Uterus (tissue), 4 donors: ENCODE results near the gene CELF4. TPM values are rescaled to one million over a fixed set of nuclear protein-coding genes. Genes with fewer than 3 reads are reported as not detected.

Source experiments
- DNase-seq, 2 donors: peaks; one replicate each; pipeline ENCODE4 v3.0.0-alpha.2; 2019 to 2020
- H3K27ac ChIP-seq, 2 donors: fragments of 200-600 bp; sonication (generic); 1 replicate in 1 of 2; 2 replicates in 1 of 2; pipeline ENCODE4 v1.5.1; 2016 to 2018
- H3K27me3 ChIP-seq, 2 donors: fragments of 200-600 bp; sonication (generic); one replicate each; pipeline ENCODE4 v1.5.1; 2018 to 2019; ENCODE audit warnings: control low read depth in 1 of 2
- H3K36me3 ChIP-seq, 2 donors: fragments of 200-600 bp; sonication (generic); one replicate each; pipeline ENCODE4 v1.5.1; 2019; ENCODE audit warnings: control low read depth in 1 of 2
- H3K4me1 ChIP-seq, 2 donors: fragments of 200-600 bp; sonication (generic); one replicate each; pipeline ENCODE4 v1.5.1; 2018 to 2019; ENCODE audit warnings: control low read depth in 1 of 2
- H3K4me3 ChIP-seq, 2 donors: fragments of 200-600 bp; sonication (generic); 1 replicate in 1 of 2; 2 replicates in 1 of 2; pipeline ENCODE4 v1.5.1; 2018 to 2019; ENCODE audit warnings: mild to moderate bottlenecking in 1 of 2
- H3K9me3 ChIP-seq, 2 donors: fragments of 200-600 bp; sonication (generic); one replicate each; pipeline ENCODE4 v1.5.1; 2019; ENCODE audit warnings: control low read depth in 1 of 2
- POLR2A ChIP-seq, 2 donors: fragments of 450-650 bp; IDR thresholded peaks; one replicate each; pipeline ENCODE4 v1.6.1; 2016; ENCODE audit warnings: antibody characterized with exemption in 2 of 2, mild to moderate bottlenecking in 1 of 2, moderate library complexity in 1 of 2
- intact Hi-C: fragments of 100-400 bp; cut with DNase I; formaldehyde crosslinking; loops from one replicate; pipeline ENCODE4 v1.15.1; 2023; ENCODE audit warnings: low total_unique reads
- total RNA-seq, 4 donors: library from RNA; depleted of rRNA in 3 of 4; stranded (reverse); fragments of >200 nt in 3 of 4; gene quantifications; one replicate each; pipeline versions ENCODE4 v1.1.0 to v1.2.4, GENCODE V29; 2014 to 2023
- TF ChIP-seq, protein P1 (sequence below), 4 experiments: fragments of 200-600 bp in 2 of 4; fragments of 450-650 bp in 2 of 4; sonication (generic) in 2 of 4; IDR thresholded peaks; one replicate each; pipeline ENCODE4 v1.5.1; 2016 to 2019; ENCODE audit warnings: antibody characterized with exemption in 4 of 4, mild to moderate bottlenecking in 2 of 4, moderate library complexity in 1 of 4
- donor health status: DM: yes; HTN: yes; CAD: no.

Gene CELF4
- total RNA-seq, 4 donors from 2014 or later: 0.18 to 1.7 TPM; not detected in 2

DNA sequence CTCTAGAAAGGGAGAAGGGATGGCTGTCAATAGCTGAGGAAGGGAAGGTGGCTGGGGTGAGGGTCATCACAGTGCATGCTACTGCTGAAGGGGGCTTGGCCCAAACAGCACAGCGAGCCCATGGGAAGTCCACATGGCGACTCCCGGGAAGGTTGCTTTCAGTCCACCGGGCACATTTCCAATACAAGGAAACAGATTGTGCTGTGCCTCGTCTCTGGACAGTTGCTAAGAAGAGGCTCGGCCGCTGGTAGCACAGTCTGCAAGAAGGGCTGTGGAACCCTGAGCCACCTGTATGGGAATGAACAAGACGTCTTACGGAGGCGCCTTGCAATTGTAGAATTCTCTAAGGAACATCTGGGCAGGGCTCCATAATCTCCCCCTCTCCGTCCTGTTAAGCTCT, 123.1 kb downstream of the CELF4 start:
- no peaks in the 10 kb centered on the region for H3K9me3 ChIP-seq
- no peak overlapping the region for H3K27ac ChIP-seq
- no peaks in the 10 kb centered on the region for H3K4me1 ChIP-seq
- H3K4me3 ChIP-seq: no peak overlapping the region
- H3K36me3 ChIP-seq: no peaks in the 10 kb centered on the region
- no peaks in the 10 kb centered on the region for H3K27me3 ChIP-seq
- no peak for TF ChIP-seq POLR2A (IDR thresholded peaks at IDR 0.05)
- TF ChIP-seq, protein P1, sequence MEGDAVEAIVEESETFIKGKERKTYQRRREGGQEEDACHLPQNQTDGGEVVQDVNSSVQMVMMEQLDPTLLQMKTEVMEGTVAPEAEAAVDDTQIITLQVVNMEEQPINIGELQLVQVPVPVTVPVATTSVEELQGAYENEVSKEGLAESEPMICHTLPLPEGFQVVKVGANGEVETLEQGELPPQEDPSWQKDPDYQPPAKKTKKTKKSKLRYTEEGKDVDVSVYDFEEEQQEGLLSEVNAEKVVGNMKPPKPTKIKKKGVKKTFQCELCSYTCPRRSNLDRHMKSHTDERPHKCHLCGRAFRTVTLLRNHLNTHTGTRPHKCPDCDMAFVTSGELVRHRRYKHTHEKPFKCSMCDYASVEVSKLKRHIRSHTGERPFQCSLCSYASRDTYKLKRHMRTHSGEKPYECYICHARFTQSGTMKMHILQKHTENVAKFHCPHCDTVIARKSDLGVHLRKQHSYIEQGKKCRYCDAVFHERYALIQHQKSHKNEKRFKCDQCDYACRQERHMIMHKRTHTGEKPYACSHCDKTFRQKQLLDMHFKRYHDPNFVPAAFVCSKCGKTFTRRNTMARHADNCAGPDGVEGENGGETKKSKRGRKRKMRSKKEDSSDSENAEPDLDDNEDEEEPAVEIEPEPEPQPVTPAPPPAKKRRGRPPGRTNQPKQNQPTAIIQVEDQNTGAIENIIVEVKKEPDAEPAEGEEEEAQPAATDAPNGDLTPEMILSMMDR (IDR thresholded peaks at IDR 0.05): no peak
- intact Hi-C loops: no loop called here
- DNase-seq: no peak

DNA sequence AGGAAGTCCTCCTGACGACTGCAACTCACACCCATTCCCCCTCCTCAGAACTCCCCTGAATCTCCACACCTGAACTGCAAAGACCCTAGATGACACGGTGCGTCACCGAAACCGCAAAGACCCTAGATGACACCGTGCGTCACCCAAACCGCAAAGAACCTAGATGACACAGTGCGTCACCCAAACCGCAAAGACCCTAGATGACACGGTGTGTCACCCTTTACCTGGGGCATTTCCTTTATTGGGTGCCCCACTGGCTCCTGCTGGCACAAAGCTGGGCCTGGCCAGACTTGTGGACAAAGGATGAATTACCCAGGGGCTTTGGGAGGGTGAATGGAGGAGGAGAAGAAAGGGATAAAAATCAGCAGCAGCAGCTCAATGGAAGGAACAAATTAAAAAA, 123.8 kb downstream of the CELF4 start:
- no peak for TF ChIP-seq POLR2A (IDR thresholded peaks at IDR 0.05)
- no peak for DNase-seq
- no peak overlapping the region for H3K4me3 ChIP-seq
- H3K4me1 ChIP-seq: no peaks in the 10 kb centered on the region
- no peak overlapping the region for H3K27ac ChIP-seq
- intact Hi-C loops: no loop called here
- H3K27me3 ChIP-seq: no peaks in the 10 kb centered on the region
- no peaks in the 10 kb centered on the region for H3K9me3 ChIP-seq
- no peaks in the 10 kb centered on the region for H3K36me3 ChIP-seq

DNA sequence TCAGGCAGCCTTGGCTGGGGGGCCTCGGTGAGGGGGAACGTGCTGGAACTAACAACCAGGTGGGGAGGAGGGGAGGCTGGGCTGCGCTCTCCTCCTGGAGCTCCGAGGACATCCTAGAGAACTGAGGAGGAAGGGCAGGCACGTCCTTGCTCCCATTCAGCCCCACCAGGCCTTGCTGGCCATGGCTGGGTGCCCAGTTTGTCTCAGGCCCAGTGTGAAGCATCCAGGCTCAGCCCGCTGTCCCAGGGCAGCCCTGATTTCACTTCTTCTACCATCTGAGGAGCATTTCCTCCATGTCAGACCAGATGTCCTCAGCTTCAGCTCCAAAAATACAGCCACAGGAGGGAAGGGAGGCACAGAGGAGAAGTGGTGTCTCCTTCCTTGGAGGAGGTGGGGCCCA, 125.4 kb downstream of the CELF4 start:
- TF ChIP-seq, protein P1 (IDR thresholded peaks at IDR 0.05): no peak
- TF ChIP-seq POLR2A (IDR thresholded peaks at IDR 0.05): no peak
- Histone ChIP-seq H3K36me3 (no peaks in the 10 kb centered on the region), H3K27me3 (no peaks in the 10 kb centered on the region), H3K4me1 (no peaks in the 10 kb centered on the region), H3K27ac (no peak overlapping the region), H3K4me3 (no peak overlapping the region), H3K9me3 (no peaks in the 10 kb centered on the region)
- DNase-seq: no peak
- intact Hi-C loops: no loop called here

DNA sequence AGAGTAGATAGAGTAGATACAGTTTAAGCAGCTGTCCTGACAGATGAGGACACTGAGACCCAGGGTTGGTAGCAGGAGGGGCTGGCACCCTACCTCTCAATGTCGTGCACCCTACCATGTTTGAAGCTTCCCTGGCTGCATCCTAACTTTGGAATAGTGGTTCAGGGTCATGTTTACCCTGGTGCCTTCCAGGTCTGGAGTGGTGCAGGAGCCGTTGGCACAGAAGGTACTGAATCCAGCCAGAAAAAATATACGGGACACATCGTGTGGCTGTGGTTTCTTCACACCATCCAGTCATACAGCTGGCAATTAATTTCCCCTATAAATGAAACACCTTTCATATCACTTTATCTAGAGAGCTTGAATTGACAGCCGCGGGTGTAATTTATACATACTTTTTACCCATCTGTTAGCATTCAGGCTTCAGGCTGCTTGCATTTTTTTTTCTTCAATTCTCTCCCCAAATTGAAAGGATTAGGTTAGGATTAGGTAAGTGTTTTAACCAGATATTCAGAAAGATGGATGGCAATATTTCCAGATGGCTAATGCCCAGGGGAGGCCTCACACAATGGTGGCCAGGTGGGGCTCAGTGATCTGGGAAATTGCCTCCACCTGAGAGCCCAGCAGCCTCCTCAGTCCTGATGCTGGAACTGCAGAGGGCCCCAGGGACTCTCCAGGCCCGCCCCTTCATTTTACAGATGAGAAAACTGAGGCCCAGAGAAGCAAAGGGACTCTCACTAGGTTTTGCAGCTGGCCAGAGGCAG, 127.0 kb downstream of the CELF4 start:
- H3K27me3 ChIP-seq: no peaks in the 10 kb centered on the region
- H3K4me1 ChIP-seq: no peaks in the 10 kb centered on the region
- H3K9me3 ChIP-seq: no peaks in the 10 kb centered on the region
- TF ChIP-seq POLR2A (IDR thresholded peaks at IDR 0.05): no peak
- no peak overlapping the region for H3K4me3 ChIP-seq
- intact Hi-C loops: no loop called here
- no peak for DNase-seq
- H3K36me3 ChIP-seq: no peaks in the 10 kb centered on the region
- H3K27ac ChIP-seq: no peak overlapping the region

DNA sequence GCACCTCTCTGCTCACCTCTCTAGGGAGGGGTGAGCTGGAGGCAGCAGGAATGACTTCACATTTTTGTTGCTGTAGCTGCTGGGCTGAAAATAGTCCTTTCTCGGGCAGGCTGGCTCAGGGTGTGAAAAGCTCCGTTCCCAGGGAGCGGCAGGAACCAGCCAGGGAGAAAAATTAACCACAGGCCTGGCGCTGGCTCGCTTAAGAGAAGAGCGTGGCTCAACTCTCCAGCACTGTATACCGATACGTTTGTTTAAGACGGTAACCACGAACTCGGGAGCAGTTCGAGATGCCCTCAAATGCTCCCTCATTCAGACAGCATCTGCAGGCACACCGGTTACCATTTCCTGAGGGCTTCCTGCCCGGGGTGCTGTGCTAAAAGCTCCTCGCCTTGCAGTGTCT, 129.6 kb downstream of the CELF4 start:
- no peak for TF ChIP-seq POLR2A (IDR thresholded peaks at IDR 0.05)
- TF ChIP-seq, protein P1 (IDR thresholded peaks at IDR 0.05): no peak
- Histone ChIP-seq H3K36me3 (no peaks in the 10 kb centered on the region), H3K4me1 (no peaks in the 10 kb centered on the region), H3K27me3 (no peaks in the 10 kb centered on the region), H3K9me3 (no peaks in the 10 kb centered on the region), H3K27ac (no peak overlapping the region), H3K4me3 (no peak overlapping the region)
- intact Hi-C loops: no loop called here
- no peak for DNase-seq

DNA sequence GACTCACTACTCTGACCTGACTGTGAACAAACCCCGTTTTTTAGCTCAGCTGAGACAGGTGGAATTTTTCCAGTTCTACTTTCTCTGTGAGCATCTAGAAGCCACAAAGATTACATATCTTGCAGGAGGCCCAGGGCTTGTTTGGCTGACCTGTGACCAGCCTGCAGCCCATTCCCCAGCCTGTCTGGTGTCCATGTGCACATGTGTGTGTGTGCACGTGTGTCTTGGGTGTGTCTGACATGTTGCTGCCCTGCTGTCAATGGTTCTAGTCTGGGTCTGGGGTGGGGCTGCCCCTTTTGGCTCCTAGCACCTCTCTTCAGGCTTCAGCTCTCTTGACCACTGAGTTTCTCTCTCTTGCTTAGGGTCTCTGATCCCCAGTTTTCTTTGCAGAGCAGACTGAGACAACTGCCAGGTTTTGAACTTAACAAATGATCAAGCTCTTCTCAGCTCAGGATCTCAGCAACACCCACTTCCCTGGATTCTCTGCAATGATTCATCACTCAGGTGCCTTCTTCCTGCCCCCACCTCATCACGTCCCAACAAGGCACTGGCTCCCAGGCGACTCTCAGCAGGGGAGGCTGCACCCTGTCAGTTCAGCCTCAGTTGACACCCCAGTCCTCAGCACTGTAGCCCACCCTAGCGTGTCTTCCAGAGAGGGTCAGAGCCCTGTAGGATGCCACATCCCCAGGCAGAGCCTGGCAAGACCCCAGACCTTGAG, 130.3 kb downstream of the CELF4 start:
- TF ChIP-seq, protein P1 (IDR thresholded peaks at IDR 0.05): no peak

More for the DNA sequence above, 130.3 kb downstream of the CELF4 start:
- Histone ChIP-seq H3K36me3 (no peaks in the 10 kb centered on the region), H3K9me3 (no peaks in the 10 kb centered on the region), H3K4me3 (no peak overlapping the region), H3K4me1 (no peaks in the 10 kb centered on the region), H3K27ac (no peak overlapping the region), H3K27me3 (no peaks in the 10 kb centered on the region)
- intact Hi-C loops: no loop called here
- DNase-seq: no peak
